DMS79 treated with DMSO at 0.1 percent for 48 hours (cell line): Measurements from ENCODE around the gene RAN.
"Not testable (repeated sequence)": the region's sequence is repeated elsewhere in the genome, so short reads cannot be mapped to it uniquely, and the experiment has no call there.

Experiments used
- DNase-seq: peaks from one replicate; lab custom pipeline; 2025; lab: John Stamatoyannopoulos, UW

The RAN gene

GRCh38 chr12:130871286-130872178, at the start of gene RAN:
TSS of gene RAN (plus strand) at chr12:130872066. CDS start at chr12:130872594, 528 bp downstream.
- peak; percentile 84 for DNase-seq

DNA sequence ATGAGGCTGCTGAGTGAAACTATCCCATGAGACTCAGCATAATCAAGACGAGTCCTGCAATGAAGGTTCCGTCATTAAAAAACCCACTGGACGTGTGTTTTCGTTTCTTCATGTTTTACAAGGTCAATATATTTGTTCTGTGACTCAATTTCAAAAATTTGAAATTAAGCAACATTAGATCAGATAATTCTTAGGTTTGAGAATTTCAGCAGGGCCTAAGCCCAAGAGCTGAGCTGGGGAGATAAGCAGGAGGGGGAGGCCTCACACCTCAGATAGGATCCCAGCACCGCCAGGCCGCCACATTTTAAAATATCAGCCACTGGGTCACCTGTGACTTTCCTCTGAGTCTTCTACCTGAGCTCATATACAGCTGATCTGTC, 46.1 kb upstream of the RAN start:
- DNase-seq, result no peak

DNA sequence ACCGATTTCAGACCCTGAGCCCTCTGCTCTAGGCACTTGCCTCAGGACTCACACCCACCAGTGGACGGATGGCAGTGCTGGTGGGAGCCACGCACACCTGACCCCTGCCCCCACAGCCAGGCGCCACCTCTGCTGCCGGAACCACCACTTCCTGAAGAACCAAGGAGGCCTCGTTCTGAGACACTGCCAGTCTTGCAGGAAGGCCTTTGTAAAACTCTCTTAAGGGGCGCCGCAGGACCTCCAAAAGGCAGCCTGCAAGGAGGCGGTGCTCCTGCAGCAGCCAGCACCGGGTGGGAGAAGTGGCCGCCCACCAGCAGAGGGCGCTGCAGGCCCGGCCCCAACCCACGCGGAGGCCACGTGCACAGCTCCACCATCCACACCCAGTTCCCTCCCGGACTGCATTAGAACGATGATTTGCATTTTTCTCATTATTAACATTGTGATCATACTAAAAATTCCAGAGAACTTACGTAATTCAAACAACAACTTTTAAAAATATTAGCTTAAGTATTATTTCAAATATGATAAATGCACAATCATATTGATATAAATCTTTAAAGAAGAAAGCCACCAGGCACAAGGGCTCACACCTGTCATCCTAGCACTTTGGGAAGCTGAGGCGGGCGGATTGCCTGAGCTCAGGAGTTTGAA, 45.6 kb upstream of the RAN start:
- no peak for DNase-seq

- no peak for DNase-seq
Observed at GRCh38 chr12:130827432-130827831, 44.4 kb upstream of the RAN start.

- no peak for DNase-seq
Observed at GRCh38 chr12:130828895-130829294, 43.0 kb upstream of the RAN start.

- DNase-seq, result no peak
Observed at GRCh38 chr12:130829391-130830245, 42.2 kb upstream of the RAN start.

DNA sequence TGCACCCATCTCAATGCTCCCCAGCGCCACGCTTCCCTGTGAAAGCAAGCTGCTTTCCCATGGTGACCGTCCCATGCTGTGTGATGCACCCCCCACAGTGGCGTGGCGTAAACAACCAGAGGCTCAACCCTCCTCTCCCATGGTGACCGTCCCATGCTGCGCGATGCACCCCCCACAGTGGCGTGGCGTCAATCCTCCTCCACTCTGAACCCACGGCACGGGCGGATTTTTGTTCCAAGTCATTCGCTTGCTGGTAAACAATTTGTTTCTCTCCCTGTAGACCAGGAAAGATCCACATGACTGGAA, 41.7 kb upstream of the RAN start:
- DNase-seq, result no peak

- DNase-seq, result no peak
Observed at GRCh38 chr12:130831246-130831645, 40.6 kb upstream of the RAN start.

DNA sequence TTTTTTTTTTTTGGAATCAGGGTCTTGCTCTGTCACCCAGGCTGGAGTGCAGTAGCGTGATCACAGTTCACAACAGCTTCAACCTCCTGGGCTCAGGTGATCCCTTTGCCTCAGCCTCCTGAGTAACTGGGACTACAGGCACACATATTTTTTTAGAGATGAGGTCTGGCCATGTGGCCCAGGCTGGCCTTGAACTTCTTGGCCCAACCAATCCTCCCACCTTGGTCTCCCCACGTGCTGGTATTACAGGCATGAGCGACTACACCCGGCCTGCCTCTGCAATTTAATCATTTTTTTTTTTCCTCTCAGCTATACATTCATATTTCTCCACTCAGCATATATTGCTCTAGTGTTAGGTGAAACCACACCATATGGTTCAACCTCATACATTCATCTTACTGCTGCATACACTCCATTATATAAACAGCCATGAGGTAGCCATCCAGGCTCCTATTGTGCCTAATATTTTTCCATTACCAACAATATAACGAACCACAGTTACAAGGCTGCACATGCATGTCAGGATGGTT, 39.9 kb upstream of the RAN start:
- no peak for DNase-seq

GRCh38 chr12:130832561-130833209, 39.2 kb upstream of the RAN start:
- no peak for DNase-seq

DNA sequence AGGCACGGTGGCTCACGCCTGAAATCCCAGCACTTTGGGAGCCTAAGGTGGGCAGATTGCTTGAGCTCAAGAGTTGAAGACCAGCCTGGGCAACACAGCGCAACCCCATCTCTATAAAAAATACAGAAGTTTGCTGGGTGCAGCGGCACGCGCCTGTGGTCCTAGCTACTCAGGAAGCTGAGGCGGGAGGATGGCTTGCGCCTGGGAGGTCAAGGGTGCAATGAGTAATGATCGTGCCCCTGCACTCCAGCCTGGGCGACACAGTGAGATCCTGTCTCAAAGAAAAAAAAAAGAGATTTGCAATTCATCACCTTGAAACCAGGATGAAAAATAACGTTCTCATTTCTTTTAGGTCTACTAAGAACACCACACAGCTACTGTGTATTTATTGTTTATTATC, 36.9 kb upstream of the RAN start:
- DNase-seq, result no peak

GRCh38 chr12:130835436-130835835, 36.4 kb upstream of the RAN start:
- no peak for DNase-seq

DNA sequence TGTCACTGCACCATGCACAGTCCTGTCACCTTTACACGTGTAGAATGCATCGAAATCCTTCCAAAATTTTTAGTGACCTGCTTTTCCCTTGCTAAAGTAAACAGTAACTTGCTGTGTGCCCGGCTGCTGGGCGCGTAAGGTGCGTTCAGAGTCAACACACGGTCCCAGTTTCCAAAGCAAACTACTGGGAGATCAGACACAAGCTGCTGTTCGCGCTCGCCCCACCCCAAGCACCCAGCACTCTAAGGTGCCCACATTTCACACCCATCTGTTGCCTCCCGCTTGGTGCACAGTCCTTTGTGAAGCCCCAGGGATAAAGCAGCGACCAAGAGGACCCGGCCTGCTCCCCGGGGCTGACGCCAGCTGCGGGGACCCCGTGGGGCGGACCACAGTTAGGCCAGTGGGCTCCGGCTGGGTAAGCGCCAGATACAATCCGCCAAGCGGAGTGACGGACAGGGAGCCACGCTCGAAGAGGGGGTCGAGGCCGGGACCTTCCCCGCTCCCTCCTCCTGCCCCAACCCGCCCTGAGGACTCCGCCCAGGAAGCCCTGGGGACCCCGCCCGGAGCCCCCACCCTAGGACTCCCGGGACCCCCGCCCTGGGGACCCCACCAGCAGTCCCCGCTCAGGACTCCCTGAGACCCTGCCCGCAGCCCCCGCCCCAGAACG, 33.4 kb upstream of the RAN start:
- DNase-seq, result no peak

- DNase-seq, result peak; percentile 76
Observed at GRCh38 chr12:130838951-130839769, 32.7 kb upstream of the RAN start, which contains the start of gene STX2. TSS of gene STX2 (minus strand) at chr12:130839250. CDS start at chr12:130839099, 151 bp downstream.

- no peak for DNase-seq
Observed at GRCh38 chr12:130839770-130840404, 32.0 kb upstream of the RAN start.

GRCh38 chr12:130846369-130846768, 25.5 kb upstream of the RAN start:
- DNase-seq, result no peak

DNA sequence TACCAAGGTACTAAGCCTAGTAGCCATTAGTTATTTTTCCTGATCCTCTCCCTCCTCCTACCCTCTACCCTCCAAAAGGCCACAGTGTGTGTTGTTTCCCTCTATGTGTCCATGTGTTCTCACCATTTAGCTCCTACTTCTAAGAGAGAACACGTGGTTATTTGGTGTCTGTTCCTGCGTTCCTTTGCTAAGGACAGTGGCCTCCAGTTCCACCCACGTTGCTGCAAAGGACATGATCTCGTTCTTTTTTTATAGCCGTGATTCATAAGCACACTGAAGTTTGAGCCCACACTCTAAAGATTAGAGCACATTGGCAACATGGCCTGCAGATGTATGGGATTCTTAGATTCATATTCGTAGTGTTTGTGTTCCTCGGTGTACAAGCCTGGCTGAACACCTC, 24.8 kb upstream of the RAN start:
- no peak for DNase-seq

DNA sequence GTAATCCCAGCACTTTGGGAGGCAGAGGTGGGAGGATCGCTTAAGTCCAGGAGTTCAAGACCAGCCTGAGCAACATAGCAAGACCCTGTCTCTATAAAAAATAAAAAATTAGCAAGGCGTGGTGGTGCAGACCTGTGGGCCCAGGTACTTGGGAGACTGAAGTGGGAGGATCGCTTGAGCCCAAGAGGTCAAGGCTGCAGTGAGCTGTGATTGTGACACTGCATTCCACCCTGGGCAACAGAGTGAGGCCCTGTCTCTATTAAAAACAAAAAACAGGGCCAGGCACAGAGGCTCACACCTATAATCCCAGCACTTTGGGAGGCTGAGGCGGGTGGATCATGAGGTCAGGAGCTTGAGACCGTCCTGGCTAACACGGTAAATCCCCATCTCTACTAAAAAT, 23.8 kb upstream of the RAN start:
- not testable (repeated sequence) for DNase-seq

- DNase-seq, result not testable (repeated sequence)
Observed at GRCh38 chr12:130848785-130849305, 23.0 kb upstream of the RAN start.
